Lower lobe of right lung (tissue), 2 donors: ENCODE results near the gene DOCK4. TPM values are rescaled to one million over a fixed set of nuclear protein-coding genes. Genes with fewer than 3 reads are reported as not detected.

Experiments used
- ATAC-seq, 2 donors: fragments of 200-7000 bp; cut with Tn5 transposase; one replicate each; pipeline ENCODE4 v1.9.1; 2020 to 2022; ENCODE audit warnings: mild to moderate bottlenecking in 2 of 2, moderate library complexity in 2 of 2
- DNase-seq: peaks from one replicate; pipeline ENCODE4 v3.0.0-alpha.2; 2020
- H3K27ac ChIP-seq: fragments of 200-600 bp; one replicate; pipeline ENCODE4 v1.8.0; 2022
- H3K27me3 ChIP-seq: fragments of 200-600 bp; one replicate; pipeline ENCODE4 v1.8.0; 2022; ENCODE audit warnings: low read depth
- H3K36me3 ChIP-seq: fragments of 200-600 bp; one replicate; pipeline ENCODE4 v1.8.0; 2022; ENCODE audit warnings: mild to moderate bottlenecking
- H3K4me1 ChIP-seq: fragments of 200-600 bp; one replicate; pipeline ENCODE4 v1.8.0; 2022
- H3K4me3 ChIP-seq: fragments of 200-600 bp; one replicate; pipeline ENCODE4 v1.8.0; 2022; ENCODE audit warnings: mild to moderate bottlenecking
- H3K9me3 ChIP-seq: fragments of 200-600 bp; one replicate; pipeline ENCODE4 v1.8.0; 2022
- CTCF ChIP-seq: fragments of 200-600 bp; IDR thresholded peaks from one replicate; pipeline ENCODE4 v1.8.0; 2022; ENCODE audit warnings: antibody characterized with exemption, mild to moderate bottlenecking
- intact Hi-C: fragments of 100-400 bp; cut with DNase I; formaldehyde crosslinking; loops from one replicate; pipeline ENCODE4 v1.11.0; 2022
- total RNA-seq: library from RNA; stranded (reverse); fragmentation: NEBNext Ultra II Directional; extraction: Animal tissue kit (Norgen Biotek cat#: 25700); gene quantifications from one replicate; pipeline ENCODE4 v1.2.1, GENCODE V29; 2021
- donor health status: DM: no; HTN: yes; CAD: no; lungs with severe emphysema.

Gene DOCK4
- total RNA-seq, 1 donor from 2014 or later: 78.5 TPM

DNA sequence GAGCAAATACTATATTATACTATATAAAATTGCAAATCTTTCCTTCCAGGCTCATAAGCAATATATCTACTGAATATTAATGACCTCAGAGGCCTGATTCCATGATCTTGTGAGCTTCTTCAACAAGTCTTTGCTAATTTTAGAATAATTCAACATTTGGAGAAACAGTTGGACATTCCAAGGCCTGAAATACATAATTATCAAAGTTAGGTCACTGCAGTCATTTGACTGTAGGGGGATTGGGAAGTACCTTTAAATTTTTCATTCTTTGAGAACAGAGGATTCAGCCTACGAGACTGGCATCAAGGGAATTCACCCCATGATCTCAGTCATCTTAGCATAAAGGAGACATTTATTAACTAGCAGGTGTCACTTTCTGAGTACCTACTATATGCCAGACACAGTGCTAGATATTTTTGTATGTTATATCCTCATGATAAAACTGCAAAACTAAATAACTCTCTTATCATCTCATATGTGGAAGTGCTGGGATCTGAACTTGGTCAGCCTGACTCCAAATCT lies 85.4 kb downstream of the DOCK4 start:
- intact Hi-C loops: no loop called here
- no peak for TF ChIP-seq CTCF
- no peaks in the 10 kb centered on the region for H3K36me3 ChIP-seq

GRCh38 chr7:112118581-112119566 lies 87.3 kb downstream of the DOCK4 start:
- H3K4me1 ChIP-seq: peaks cover 18% of the 10 kb centered on the region
- TF ChIP-seq CTCF: no peak
- H3K27me3 ChIP-seq: no peaks in the 10 kb centered on the region
- H3K36me3 ChIP-seq: no peaks in the 10 kb centered on the region
- no peak overlapping the region for H3K27ac ChIP-seq
- intact Hi-C loops: no loop called here
- DNase-seq (no peak), ATAC-seq (no peak)
- no peak overlapping the region for H3K4me3 ChIP-seq
- H3K9me3 ChIP-seq: no peaks in the 10 kb centered on the region

More for the DNA sequence above, 85.4 kb downstream of the DOCK4 start:
- ATAC-seq: no peak
- no peaks in the 10 kb centered on the region for H3K9me3 ChIP-seq
- no peak overlapping the region for H3K4me3 ChIP-seq
- no peak for DNase-seq
- no peak overlapping the region for H3K27ac ChIP-seq
- H3K4me1 ChIP-seq: peaks cover 17% of the 10 kb centered on the region
- H3K27me3 ChIP-seq: no peaks in the 10 kb centered on the region

GRCh38 chr7:112116894-112117293 lies 89.3 kb downstream of the DOCK4 start:
- H3K4me3 ChIP-seq: no peak overlapping the region
- DNase-seq (no peak), ATAC-seq (no peak)
- TF ChIP-seq CTCF: no peak
- H3K27ac ChIP-seq: no peak overlapping the region
- H3K9me3 ChIP-seq: no peaks in the 10 kb centered on the region
- H3K36me3 ChIP-seq: no peaks in the 10 kb centered on the region
- intact Hi-C loops: no loop called here
- peaks cover 30% of the 10 kb centered on the region for H3K4me1 ChIP-seq
- H3K27me3 ChIP-seq: no peaks in the 10 kb centered on the region

GRCh38 chr7:112116358-112116757 lies 89.8 kb downstream of the DOCK4 start:
- Histone ChIP-seq H3K27ac (no peak overlapping the region), H3K4me3 (no peak overlapping the region), H3K27me3 (no peaks in the 10 kb centered on the region), H3K36me3 (no peaks in the 10 kb centered on the region), H3K4me1 (peaks cover 25% of the 10 kb centered on the region), H3K9me3 (no peaks in the 10 kb centered on the region)
- no peak for TF ChIP-seq CTCF
- intact Hi-C loops: no loop called here
- no peak for ATAC-seq
- no peak for DNase-seq

GRCh38 chr7:112115880-112116279 lies 90.3 kb downstream of the DOCK4 start:
- intact Hi-C loops: no loop called here
- no peak for ATAC-seq
- no peak for TF ChIP-seq CTCF
- DNase-seq: no peak
- H3K27ac ChIP-seq: no peak overlapping the region
- no peak overlapping the region for H3K4me3 ChIP-seq
- H3K36me3 ChIP-seq: no peaks in the 10 kb centered on the region
- H3K9me3 ChIP-seq: no peaks in the 10 kb centered on the region
- H3K4me1 ChIP-seq: peaks cover 20% of the 10 kb centered on the region
- no peaks in the 10 kb centered on the region for H3K27me3 ChIP-seq
